ENCODE measurements around the gene DNASE1L2.

The DNASE1L2 gene

DNA sequence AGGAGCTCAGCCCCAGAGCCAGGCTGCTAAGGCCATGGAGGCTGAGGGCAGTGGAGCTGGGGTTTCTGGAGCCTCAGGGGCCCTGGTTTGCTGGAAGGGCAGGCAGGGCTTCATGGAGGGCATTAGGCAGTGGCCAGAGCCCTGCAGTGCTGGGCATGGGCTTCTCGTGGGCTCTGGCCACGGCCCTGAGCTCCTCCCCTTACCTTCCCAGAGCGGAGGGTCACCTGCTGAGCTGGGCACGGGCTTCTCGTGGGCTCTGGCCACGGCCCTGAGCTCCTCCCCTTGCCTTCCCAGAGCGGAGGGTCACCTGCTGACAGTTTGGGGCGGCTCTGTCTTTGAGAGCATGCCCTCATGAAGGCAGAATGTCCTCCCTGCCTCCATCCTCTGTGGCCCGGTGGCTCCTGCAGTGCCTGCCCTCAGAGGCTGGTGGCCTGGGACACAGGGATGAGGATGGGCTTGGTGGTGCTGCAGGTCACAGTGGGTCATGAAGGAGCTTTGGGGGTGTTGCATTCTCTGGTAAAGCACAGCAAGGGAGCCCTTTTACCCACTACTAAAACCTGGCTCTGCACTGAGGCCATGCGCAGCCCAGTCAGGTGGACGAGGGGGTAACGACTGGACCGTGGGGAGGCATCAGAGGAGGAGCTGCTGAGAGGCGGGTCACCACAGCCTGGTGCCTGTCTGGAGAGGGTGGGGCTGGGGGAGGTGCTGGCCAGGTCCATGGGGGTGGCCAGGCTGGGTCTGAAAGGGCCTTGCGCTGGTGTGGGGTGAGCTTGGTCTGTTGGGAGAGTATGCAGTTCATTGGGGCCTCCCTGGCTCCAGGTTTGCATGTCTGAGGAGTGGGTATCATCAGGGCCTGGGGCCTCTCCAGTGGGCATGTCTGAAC is 34.6 kb downstream of the DNASE1L2 start:
- DNase-seq (ENCODE audit: low read depth in 3 of 3): no peak

DNA sequence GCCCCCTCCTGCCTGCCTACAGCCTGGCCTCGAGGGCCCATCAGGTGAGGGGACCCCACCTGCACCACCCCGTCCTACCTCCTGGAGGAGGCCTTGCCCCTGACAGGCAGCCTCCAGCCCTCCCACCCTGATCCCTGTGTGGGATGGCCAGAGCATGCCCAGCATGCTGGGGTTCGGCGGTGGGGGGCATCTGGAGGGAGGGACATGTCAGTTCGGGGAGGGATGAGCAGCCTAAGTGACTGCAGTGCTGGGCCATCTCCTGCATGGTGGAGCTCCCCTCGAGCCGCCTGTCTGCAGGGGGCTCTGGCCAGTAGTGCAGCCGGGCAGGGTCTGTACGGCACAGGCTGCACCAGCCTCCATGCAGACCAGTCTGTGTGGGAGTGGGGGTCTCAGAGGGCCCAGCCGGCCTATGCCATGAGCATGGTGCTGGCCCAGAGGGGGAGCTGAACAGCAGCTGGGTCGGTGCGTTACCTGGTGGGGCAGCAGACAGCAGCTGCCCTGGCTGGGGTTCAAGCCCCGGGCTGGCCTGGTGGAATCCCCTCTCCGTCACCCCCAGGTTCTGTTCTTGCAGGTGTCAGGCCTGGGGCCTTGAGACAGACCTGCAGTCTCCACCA is 35.7 kb downstream of the DNASE1L2 start:
- DNase-seq (ENCODE audit: low read depth in 3 of 3): no peak

DNA sequence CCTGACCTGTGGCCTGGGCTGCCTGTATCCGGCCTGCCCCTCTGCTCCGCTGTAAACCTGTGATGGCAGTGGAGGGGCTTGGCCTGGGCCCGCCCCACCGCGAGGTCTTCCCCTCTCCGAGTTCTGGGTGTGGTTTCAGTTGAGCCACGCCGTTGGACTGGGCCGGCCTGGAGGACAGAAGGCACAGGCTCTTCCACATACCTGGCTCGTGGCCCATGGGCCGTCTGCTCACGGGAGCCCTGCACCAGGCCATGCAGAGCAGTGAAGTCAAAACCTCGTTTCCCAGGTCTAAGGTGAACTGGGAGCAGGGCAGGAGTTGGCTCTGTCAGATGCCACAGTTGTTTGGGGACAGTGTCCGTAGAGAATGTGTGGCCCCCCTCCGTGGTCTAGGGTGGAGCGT is 37.2 kb downstream of the DNASE1L2 start:
- DNase-seq (ENCODE audit: low read depth in 3 of 3): no peak

DNA sequence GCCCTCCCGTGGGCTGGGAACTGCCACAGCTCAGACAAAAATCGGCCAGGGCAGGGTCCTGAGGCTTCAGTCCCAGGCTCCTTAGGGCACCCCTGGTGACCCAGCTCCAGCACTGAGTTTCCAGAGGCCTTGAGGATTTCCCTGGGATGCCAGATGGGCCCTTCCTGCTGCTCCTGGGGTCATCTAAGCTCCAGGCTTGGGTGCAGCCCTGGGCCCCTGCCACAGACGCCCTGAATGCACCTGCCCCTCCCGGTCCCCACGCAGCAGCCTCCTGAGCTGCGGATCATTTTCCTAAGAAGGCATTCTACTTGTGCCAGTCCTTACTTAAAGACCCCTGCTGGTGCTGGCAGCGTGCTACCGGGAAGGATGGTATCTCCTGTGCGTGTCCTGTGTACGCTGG is 37.7 kb downstream of the DNASE1L2 start:
- no peak for DNase-seq (ENCODE audit: low read depth in 3 of 3)

DNA sequence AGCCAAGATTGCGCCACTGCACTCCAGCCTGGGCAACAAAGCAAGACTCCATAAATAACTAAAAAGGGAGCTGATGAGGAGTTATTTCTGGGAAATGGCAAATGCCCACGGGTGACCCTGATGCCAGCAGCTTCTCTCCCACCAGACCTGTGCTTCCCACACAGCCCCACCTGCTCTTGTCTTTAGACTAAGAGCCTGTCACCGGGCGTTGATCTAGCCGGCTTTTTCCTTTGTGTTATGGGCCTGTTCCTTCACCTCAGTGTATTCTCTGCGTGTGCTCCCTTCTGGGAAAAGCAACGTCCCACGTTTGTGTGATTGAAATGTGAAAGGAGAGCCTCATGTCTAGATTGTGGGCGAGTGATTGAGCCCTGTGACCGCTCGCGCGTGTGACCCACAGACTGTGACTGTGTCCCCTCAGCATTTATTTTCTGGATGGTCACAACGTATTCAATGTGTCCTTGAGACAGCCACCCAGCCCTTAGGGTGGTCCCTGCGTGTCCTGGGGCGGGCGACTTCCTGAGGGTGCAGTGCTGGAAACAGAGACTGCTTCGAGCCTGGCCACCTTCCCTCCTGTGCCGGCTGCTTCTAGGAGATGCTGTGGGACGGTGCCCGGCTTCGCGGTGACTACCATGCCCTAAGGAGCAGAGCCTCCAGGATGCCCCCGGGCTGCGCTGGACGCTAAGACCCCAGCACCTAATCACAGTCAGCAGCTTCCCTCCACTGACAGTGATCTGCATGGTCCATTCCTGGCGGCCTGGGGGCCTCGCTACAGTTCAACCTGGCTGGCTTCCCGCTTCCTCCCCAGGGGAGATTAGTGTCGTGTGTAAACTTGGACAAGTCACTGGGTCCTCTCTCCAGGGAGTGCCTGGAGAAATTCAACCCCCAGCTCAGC is 39.5 kb downstream of the DNASE1L2 start:
- DNase-seq (ENCODE audit: low read depth in 3 of 3): no peak

DNA sequence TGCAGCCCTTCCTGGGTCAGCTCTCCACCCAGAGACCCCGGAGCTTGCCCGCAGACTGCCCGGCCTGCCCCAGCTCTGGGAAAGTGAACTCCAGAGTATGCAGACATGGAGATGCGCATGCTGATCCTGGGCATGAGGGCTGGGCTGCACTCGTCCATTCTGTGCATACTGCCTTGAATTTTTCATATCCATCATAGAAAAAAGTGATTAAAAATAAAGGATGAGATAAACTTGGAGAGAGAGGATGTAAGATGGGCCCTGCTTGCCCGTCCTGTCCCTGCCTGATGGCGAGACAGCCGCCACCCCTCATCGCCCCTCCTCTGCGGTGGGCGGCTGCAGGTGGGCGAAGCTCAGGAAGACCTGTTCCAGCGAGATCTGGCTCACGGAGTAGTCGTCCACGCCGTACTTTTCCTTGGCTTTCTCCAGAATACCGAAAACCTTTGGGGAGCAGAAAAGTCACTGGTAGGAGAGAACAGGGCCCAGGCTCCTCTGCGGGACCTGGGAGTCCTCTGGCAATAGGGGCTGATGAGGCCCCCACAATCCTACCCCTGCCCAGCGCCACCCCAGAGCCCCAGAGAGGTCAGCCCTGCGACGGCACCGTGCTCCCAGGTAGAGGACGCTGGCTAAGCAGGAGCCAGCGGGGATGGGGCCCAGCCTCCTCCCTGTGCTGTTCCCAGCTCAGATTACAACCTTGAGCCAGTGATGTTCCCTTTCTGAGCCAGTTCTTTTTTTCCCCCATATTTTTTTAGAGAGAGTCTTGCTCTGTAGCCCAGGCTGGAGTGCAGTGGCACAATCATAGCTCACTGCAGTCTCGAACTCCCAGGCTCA is 40.3 kb downstream of the DNASE1L2 start:
- no peak for DNase-seq (ENCODE audit: low read depth in 3 of 3)

DNA sequence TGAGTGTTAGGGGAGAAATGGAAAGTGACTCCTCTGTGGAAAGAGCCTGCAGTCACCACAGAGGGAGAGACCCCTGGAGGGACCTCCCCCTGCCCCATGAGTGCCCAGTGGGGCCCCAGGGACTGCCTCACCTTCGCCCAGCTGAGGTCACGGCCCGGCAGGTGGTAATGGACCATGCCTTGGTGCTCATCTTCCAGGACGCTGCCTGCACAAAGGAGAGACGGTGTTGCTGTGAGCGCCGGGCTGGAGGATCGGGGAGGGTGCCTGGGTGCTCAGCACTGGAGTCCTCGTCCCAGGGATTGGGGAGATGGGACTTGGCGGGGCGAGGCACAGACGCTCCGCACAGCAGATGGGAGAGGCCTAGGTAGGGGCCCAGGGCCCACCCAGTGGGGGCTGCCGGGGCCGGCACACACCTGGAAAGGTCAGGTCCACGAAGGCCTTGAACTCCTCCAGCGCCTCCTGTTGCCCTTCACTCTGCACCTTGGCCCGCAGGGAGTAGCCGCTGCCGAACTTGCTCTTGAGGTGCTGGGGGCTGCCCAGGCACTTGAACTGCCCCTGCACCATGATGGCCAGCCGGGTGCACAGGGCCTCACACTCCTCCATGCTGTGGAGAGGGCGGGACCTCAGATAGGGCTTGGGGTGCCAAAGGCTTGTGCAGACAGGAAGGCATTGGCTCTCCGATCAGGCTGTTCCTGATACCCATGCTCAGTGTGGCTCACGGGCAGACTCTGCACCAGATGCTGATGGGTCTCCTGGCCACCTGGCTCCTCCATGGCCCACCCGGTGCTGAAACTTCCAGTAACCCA is 41.4 kb downstream of the DNASE1L2 start:
- DNase-seq (ENCODE audit: low read depth in 3 of 3): no peak

DNA sequence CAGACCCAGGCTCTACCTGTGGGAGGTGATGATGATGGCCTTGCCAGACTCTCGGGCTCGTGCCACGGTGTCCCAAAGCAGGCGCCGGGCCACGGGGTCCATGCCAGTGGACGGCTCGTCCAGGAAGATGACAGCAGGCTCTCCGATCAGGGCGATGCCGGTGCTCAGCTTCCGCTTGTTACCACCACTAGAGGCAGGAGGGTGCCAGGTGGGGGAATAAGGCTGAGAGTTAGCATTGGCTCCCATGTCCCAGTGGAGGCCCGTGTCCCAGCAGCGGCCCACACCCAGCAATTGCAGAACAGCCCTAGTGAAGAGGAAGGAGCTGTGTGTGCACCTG is 42.0 kb downstream of the DNASE1L2 start:
- no peak for DNase-seq (ENCODE audit: low read depth in 3 of 3)

DNA sequence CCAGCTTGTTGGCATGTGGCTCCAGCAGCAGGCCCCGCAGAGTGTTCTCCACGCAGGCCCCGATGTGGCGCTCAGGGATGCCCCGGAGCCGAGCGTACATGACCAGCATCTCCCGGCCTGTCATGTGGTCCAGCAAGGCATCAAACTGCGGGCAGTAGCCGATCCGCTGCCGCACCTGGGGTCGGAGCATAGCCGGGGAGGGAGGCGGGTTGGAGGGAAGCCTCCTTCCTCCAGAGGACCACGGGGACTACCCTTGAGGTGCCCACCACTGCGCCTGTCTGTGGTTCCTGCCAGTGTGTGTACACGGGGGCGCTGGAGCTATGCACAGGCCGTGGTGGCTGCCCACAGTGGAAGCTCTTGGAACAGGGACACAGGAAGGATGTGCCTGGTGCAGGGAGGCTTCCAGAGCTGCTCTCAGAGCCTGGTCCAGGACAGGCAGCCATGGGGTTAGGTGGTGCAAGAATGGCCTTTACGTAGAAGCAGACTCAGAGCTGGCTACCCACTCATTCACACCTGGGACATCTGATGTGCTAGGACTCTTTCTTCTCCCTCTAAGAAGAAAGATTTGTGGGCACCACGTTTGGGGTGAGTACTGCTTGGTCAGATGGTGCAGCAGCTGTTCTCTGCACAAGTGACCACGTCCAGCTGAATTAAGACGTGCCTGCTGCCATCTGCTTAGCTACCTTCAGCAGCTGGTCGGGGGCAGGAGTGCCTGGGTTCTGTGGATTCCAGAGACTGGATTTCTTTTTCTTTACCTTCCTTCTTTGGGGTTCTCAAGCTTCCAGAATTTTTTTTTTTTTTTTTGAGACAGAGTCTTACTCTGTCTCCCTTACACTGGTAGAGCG is 42.9 kb downstream of the DNASE1L2 start:
- no peak for DNase-seq (ENCODE audit: low read depth in 3 of 3)

DNA sequence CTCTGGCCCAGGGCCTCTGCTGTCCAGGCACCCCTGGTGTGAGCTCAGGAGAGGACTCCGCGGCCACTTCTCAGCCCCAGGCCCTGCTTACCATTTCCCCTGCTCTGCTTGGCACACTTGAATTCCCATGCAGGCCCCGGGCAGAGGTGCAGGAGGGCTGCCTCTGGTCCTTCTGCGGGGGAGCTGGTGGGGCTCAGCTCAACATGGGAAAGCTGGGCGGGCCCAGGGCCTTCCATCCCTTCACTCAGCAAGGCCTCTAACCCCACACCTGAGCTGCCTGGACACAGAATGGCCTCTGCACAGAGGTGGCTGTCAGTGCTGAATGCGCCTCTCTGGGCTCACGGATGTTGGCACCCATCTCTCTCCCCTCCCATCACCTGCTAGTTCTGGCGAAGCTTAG is 44.2 kb downstream of the DNASE1L2 start:
- DNase-seq (ENCODE audit: low read depth in 3 of 3): no peak

DNA sequence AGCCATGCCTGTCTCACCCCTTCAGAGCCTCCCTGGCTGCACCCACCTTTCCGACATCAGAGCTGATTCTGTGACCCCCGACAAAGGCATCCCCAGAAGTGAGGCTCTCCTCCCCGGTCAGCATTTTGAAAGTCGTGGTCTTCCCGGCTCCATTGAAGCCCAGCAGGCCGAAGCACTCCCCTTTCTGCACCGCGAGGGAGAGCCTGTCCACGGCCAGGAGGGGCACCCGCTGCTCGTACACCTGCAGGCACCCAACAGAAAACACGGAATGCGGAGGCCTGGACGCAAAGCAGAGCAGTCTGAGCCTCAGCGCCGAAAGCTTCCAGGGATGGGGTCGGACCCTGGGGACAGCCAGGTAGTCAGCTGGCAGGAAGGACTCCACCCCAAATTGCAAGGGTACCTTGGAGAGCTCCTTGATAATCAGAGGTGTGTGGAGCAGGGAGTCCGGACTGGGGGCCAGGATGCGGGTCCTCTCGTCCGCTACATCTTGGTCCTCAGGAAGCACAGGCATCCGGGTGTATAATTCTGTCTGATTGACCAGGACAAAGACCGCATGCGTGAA is 44.8 kb downstream of the DNASE1L2 start:
- DNase-seq (ENCODE audit: low read depth in 3 of 3): no peak

DNA sequence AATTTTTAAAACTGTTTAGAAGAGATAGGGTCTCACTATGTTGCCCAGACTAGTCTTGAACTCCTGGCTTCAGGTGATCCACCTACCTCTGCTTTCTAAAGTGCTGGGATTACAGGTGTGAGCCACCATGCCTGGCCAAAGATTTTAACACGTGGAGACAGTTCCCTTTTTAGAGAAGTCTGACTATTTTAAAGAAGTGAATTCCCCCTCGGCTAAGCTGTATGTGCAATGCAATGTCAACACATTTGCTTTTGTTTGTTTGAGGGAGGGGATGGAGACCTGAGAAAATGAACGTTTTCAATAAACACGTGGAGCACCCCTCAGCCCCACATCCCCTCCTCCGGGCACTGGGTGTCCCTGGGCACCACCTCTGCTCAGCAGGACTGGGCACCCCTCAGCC is 46.0 kb downstream of the DNASE1L2 start:
- no peak for DNase-seq (ENCODE audit: low read depth in 3 of 3)

DNA sequence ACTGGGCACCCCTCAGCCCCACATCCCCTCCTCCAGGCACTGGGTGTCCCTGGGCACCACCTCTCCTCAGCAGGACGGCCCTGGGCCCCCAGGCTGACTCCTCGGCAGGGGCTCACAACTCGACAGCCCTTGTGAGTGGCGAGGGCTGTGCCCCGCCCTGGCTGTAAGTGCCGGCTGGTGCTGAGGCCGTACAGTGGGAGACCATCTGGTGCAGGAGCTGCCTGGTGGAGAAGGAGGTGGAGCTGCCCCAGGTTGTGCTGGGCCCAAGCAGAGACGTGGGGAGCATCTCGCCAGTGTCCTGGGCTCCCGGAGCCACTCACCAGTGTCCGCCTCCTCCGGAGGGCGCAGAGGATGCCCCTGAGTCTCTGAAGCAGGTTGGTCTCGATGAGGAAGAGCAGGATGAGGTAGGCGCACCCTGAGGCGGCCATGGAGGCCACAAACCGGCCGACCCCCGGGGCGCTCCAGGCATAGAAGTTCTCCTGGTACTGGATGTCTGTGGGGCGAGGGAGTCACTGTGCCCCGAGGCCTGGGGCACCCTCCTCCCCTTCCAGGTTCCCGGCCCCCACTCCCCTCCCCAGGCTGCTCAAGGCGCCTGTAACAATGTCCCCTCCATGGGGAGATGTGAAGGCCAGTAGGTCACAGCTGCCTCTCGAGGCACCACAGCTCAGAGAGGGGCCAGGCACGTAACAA is 46.8 kb downstream of the DNASE1L2 start:
- DNase-seq (ENCODE audit: low read depth in 3 of 3): no peak

DNA sequence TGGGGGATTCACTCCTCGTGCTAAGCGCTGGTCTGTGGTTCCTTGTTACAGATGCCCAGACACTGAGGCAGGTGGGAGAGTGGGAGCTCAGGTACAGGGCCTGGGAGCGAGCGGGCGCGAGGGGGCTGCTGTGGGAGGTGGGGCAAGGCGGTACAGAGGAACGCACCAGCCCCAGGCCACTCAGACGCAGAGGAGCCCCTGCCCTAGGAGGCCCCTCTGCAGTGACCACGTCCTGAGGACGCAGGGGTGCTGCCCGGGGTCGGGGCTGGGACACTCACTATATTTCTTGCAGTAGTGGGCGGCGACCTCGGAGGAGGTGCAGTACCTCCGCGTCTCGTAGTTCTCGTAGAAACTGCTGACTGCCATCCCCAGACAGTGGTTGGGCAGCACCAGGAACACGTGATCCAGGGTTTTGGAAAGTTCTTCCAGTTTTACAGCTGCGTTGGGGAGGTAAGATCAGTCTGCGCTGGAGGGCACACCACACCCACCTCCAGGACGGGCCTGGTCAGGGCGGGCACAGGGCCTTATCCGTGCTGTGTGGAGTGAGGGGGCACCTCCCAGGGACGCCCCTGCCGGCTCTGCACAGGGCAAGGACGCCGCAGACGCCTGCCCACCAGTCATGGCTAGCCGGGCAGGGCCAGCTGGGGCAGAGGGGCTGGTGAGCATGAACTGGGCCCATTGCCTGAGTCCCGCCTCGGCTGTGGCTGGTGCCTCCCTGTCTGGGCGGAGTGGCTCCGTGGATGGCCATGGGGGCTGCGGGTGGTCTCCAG is 47.9 kb downstream of the DNASE1L2 start:
- DNase-seq (ENCODE audit: low read depth in 3 of 3): no peak

DNA sequence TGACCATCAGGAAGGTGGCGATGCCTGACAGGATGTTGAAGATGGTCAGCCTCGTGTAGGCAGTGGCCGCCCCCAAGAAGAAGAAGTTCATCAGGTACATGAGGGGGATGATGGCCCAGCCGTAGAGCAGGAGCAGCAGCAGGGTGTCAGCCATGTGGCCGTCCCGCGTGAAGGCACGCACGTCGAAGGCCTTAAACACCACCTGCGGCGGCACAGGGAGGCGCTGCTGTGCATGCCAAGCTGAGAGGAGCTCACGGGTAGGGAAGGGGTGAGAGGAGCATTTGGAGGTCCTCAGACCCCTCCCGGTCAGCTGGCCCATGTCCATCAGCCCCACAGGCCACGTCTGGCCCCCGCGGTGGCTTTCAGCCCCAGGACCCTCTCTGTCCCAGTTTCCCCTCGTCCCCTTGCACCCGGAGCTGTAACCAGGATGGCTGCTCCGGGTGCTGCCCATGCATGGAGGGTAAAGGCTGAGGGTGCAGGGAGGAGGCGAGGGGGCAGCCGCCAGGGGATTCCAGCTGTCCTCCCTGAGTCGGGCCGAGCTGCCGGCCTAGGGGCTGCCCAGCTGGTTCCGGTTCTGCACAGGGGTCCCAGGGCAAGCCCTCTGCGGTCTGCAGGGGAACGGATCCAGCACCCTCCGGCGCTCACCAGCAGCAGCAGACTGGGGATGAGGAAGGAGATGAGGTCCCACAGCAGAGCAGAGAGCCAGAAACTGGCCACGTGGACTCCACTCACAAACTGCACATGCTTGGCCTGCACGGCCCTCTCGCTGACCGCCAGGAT is 48.7 kb downstream of the DNASE1L2 start:
- no peak for DNase-seq (ENCODE audit: low read depth in 3 of 3)

DNA sequence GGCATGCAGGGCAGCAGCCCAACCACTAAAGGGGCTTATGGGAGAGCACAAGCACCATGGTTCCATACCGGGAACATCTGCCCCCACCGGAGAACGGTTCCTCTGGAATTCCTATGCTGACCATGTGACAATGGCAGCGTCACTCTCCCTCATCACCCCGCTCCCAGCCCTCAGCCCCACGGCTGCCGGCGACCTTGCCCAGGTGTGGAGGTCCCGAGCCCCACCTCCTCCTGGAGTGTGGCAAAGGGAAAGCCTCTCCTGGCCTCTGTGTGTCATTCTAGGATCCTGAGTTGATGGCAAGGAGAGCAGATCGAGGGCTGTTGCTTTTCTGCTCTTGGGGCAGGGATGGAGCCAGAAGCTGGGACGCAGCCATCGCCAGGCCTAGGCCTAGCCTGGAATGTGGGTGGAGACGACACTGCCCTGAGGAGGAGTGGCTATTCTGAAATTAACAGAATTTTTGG is 49.5 kb downstream of the DNASE1L2 start:
- DNase-seq (ENCODE audit: low read depth in 3 of 3): no peak

DNA sequence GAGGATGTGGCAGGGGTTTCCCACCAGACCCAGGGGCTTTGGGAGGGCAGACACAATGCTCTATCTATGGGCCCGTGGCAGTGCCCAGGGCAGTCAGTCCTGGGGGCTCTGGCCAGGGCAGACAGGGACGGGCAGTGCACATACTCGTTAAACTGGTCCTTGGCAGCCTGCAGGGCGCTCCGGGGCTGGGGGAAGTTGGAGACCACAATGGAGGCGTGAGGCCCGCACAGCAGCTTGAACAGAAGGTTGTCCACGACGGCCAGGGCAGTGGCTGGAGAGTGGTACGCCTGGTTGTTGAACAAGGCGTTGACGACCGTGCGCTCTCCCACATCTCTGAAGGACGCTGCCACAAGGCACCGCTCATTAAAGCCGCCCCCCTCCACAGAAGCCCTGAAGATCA is 50.3 kb downstream of the DNASE1L2 start:
- DNase-seq (ENCODE audit: low read depth in 3 of 3): no peak

All from stimulated activated CD4-positive, alpha-beta T cell treated with anti-CD3 and anti-CD28 coated beads, TNF-alpha, amount 100 ng/mL, for 48 hours (primary cell).